ENCODE results near the gene VEGFC. TPM values are rescaled to one million over a fixed set of nuclear protein-coding genes. Genes with fewer than 3 reads are reported as not detected.

VEGFC gene
- total RNA-seq, 1 donor from 2014 or later: 13.6 TPM

DNA sequence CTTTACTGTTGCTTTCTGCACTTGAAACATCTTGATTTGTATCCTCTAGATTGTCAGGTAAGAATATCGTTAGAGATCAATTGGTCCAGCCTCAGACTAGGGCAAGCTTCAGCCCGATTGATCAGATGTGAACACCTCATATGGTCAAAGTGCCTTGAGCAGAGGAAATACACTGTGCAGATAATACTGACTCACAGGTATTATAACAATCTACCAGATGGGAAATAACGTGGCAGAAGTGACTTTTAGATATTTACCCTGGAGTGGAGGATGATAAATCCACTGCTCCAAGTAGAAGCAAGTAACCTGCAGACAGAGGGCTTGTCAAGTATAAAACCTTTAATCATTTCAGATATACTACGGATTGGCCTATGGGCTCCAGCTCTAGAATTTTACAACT, 17.9 kb downstream of the VEGFC start:
- H3K36me3 Mint-ChIP-seq (ENCODE audit: unreplicated experiment): no peaks in the 10 kb centered on the region
- TF ChIP-seq, protein P1, sequence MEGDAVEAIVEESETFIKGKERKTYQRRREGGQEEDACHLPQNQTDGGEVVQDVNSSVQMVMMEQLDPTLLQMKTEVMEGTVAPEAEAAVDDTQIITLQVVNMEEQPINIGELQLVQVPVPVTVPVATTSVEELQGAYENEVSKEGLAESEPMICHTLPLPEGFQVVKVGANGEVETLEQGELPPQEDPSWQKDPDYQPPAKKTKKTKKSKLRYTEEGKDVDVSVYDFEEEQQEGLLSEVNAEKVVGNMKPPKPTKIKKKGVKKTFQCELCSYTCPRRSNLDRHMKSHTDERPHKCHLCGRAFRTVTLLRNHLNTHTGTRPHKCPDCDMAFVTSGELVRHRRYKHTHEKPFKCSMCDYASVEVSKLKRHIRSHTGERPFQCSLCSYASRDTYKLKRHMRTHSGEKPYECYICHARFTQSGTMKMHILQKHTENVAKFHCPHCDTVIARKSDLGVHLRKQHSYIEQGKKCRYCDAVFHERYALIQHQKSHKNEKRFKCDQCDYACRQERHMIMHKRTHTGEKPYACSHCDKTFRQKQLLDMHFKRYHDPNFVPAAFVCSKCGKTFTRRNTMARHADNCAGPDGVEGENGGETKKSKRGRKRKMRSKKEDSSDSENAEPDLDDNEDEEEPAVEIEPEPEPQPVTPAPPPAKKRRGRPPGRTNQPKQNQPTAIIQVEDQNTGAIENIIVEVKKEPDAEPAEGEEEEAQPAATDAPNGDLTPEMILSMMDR (IDR thresholded peaks at IDR 0.05): no peak
- no peaks in the 10 kb centered on the region for H3K27me3 Mint-ChIP-seq (ENCODE audit: unreplicated experiment)
- H3K9me3 Mint-ChIP-seq (ENCODE audit: unreplicated experiment): no peaks in the 10 kb centered on the region
- DNase-seq (ENCODE audit: extremely low spot score, unreplicated experiment): no peak
- no peak overlapping the region for H3K4me3 Mint-ChIP-seq (ENCODE audit: unreplicated experiment)
- H3K4me1 Mint-ChIP-seq (ENCODE audit: unreplicated experiment): peaks cover 60% of the 10 kb centered on the region
- H3K27ac Mint-ChIP-seq (ENCODE audit: unreplicated experiment): no peak overlapping the region

DNA sequence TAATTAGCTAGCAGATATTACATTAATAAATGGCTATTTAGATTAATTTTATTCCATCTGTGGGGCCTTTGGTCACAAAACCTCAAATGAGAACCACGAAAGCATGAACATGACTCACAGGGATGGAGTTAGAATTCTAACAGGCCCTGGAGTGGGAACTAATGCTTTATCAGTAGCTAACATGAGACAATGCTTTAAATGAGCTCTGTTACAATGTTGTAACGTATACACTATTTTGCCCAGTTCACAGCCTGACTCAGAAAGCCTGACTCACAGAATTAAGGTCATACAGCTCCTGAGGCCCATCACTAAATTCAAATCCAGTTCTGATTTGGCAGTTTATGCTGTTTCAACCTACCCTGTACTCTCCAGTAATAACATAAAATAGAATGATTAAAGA, 23.2 kb downstream of the VEGFC start:
- Mint-ChIP-seq H3K36me3 (ENCODE audit: unreplicated experiment) (peaks cover 10% of the 10 kb centered on the region), H3K9me3 (ENCODE audit: unreplicated experiment) (peaks cover 20% of the 10 kb centered on the region), H3K27ac (ENCODE audit: unreplicated experiment) (peak overlapping the region; percentile 68), H3K27me3 (ENCODE audit: unreplicated experiment) (no peaks in the 10 kb centered on the region), H3K4me3 (ENCODE audit: unreplicated experiment) (no peak overlapping the region), H3K4me1 (ENCODE audit: unreplicated experiment) (peaks cover 32% of the 10 kb centered on the region)
- no peak for DNase-seq (ENCODE audit: extremely low spot score, unreplicated experiment)
- TF ChIP-seq, protein P1 (IDR thresholded peaks at IDR 0.05): no peak

DNA sequence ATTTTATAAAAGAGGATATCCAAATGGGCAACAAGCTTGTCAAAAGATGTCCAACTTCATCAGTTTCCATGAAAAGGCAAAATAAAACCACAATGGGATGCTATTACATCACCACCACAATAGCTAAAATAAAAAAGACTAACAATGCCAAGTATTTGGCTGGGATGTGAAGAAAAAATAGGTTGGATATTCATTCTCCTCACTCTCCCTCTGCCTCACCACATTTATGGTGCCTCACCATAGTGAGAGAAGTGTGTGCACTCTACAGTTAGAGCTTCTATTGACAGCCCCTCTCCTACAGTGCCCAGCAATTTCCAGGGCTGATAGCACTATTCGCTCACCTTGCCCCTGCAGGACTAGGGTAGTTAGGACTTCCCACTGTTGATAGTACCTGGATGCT, 25.5 kb downstream of the VEGFC start:
- Mint-ChIP-seq H3K36me3 (ENCODE audit: unreplicated experiment) (peaks cover 10% of the 10 kb centered on the region), H3K4me3 (ENCODE audit: unreplicated experiment) (no peak overlapping the region), H3K4me1 (ENCODE audit: unreplicated experiment) (peaks cover 40% of the 10 kb centered on the region), H3K27ac (ENCODE audit: unreplicated experiment) (no peak overlapping the region), H3K27me3 (ENCODE audit: unreplicated experiment) (no peaks in the 10 kb centered on the region), H3K9me3 (ENCODE audit: unreplicated experiment) (peaks cover 20% of the 10 kb centered on the region)
- TF ChIP-seq, protein P1 (IDR thresholded peaks at IDR 0.05): no peak
- DNase-seq (ENCODE audit: extremely low spot score, unreplicated experiment): no peak

DNA sequence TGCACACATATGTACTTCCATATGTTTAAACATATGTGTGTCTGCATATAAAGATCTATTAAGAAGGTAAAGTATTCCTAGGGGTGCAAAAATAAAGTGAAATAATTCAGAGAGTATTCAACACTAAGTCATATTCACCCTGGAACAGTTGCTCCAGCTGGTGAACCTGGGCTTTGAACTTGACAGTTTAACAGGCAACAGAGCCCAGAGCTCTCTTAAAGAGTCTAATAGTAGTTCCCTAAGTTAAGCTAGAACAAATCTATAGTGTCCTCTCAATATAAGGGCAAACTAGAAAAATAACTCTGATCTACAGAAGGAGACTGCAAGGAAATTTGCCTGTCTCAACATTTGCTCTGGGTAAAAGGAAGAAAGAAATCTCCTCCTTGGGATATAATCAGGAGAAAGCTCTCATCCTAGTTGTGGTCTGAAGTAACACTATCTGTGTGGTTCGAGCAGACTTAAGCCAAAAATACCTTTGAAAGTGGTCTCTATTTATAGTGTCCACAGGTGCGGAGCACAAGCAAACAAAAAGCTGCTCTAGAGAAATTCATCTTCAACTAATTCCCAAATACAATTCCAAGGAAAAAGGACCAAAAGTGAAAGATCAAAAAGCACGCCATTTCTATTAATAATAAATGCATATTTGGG, 29.9 kb downstream of the VEGFC start:
- no peaks in the 10 kb centered on the region for H3K27me3 Mint-ChIP-seq (ENCODE audit: unreplicated experiment)
- H3K27ac Mint-ChIP-seq (ENCODE audit: unreplicated experiment): peak overlapping the region; percentile 47
- TF ChIP-seq, protein P1 (IDR thresholded peaks at IDR 0.05): no peak
- H3K36me3 Mint-ChIP-seq (ENCODE audit: unreplicated experiment): peaks cover 10% of the 10 kb centered on the region
- H3K4me3 Mint-ChIP-seq (ENCODE audit: unreplicated experiment): no peak overlapping the region
- no peak for DNase-seq (ENCODE audit: extremely low spot score, unreplicated experiment)
- H3K4me1 Mint-ChIP-seq (ENCODE audit: unreplicated experiment): peaks cover 31% of the 10 kb centered on the region
- peaks cover 20% of the 10 kb centered on the region for H3K9me3 Mint-ChIP-seq (ENCODE audit: unreplicated experiment)

DNA sequence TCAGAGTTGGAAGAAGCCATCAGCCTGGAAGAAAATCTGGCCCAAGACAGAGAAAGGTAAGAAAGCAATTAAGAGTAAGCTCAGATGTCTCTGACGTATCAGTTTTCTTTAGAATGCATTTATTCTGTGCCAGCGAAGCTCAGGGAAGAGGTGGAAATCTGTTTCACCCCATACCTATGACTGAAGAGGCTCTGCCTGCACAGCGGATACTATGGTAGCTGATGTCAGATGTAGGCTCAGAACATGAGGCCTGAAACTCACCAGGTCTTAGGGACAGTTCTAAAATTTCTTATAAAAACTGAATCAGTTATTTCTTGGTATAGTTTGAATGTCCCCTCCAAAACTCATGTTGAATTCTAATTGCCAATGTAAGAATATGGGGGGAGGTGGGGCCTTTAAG, 30.9 kb downstream of the VEGFC start:
- H3K9me3 Mint-ChIP-seq (ENCODE audit: unreplicated experiment): peaks cover 15% of the 10 kb centered on the region
- no peaks in the 10 kb centered on the region for H3K27me3 Mint-ChIP-seq (ENCODE audit: unreplicated experiment)
- no peak overlapping the region for H3K27ac Mint-ChIP-seq (ENCODE audit: unreplicated experiment)
- peaks cover 10% of the 10 kb centered on the region for H3K36me3 Mint-ChIP-seq (ENCODE audit: unreplicated experiment)
- no peak overlapping the region for H3K4me3 Mint-ChIP-seq (ENCODE audit: unreplicated experiment)
- TF ChIP-seq, protein P1 (IDR thresholded peaks at IDR 0.05): no peak
- H3K4me1 Mint-ChIP-seq (ENCODE audit: unreplicated experiment): peaks cover 30% of the 10 kb centered on the region
- DNase-seq (ENCODE audit: extremely low spot score, unreplicated experiment): no peak
